Gastrocnemius medialis (tissue), 4 donors: ENCODE data around the gene CBX5.

Source experiments
- POLR2A ChIP-seq, 2 donors: fragments of 450-650 bp; IDR thresholded peaks; one replicate each; pipeline ENCODE4 v1.6.1; 2017; ENCODE audit warnings: antibody characterized with exemption in 2 of 2, mild to moderate bottlenecking in 2 of 2, moderate library complexity in 2 of 2
- TF ChIP-seq, protein P1 (sequence below), 5 experiments: fragments of 450-650 bp in 3 of 5; fragments of 200-600 bp in 2 of 5; sonication (generic) in 2 of 5; IDR thresholded peaks in 4 of 5; conservative IDR thresholded peaks in 1 of 5; 1 replicate in 4 of 5; 2 replicates in 1 of 5; pipeline ENCODE4 v1.5.1; 2016 to 2019; ENCODE audit warnings: antibody characterized with exemption in 5 of 5, mild to moderate bottlenecking in 3 of 5, moderate library complexity in 3 of 5

DNA sequence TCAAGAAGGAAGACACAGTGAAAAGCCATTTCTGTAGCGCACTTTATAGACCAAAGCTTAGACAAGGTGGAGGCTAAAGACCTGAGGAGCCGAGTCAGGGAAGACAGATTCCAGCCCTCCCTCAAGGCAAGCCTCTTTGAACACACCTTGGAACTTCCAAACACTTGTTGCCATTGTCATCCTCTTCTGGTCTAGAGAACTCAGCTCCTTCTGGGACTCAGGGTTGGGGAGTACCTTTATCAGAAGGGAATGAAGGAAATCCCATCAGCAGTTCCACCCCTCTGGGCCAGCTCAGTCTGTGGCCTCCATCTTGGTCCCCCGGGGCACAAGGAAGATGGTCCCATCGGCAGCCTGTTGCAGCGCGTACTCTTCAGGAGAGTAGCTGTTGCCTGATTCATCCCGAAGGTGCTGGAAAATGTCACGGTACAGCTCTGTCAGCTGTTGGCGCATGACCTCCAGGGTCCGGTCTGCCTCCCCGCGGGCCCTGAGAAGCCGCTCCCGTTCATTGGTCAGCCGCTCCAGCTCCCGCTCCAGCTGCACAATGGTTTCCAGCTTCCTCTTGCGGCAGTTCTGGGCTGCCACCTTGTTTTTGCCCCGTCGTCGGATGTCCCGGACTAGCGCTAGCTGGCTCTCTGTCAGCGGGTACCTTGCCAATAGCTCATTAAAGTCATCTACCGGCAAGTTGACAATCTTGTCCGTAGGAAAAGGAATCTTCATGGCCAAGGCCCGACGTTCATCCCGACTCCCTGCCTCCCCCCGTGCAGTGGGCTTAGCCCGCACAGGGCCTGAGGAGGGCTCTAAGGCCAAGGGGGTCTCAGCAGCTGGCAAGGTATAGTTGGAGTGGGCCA is 12.4 kb upstream of the CBX5 start:
- TF ChIP-seq, protein P1, sequence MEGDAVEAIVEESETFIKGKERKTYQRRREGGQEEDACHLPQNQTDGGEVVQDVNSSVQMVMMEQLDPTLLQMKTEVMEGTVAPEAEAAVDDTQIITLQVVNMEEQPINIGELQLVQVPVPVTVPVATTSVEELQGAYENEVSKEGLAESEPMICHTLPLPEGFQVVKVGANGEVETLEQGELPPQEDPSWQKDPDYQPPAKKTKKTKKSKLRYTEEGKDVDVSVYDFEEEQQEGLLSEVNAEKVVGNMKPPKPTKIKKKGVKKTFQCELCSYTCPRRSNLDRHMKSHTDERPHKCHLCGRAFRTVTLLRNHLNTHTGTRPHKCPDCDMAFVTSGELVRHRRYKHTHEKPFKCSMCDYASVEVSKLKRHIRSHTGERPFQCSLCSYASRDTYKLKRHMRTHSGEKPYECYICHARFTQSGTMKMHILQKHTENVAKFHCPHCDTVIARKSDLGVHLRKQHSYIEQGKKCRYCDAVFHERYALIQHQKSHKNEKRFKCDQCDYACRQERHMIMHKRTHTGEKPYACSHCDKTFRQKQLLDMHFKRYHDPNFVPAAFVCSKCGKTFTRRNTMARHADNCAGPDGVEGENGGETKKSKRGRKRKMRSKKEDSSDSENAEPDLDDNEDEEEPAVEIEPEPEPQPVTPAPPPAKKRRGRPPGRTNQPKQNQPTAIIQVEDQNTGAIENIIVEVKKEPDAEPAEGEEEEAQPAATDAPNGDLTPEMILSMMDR (IDR thresholded peaks at IDR 0.05 in 4 of 5, conservative IDR thresholded peaks at IDR 0.05 in 1 of 5): no peak
- no peak for TF ChIP-seq POLR2A (IDR thresholded peaks at IDR 0.05)
